H1 (cell line): ENCODE data around the gene ELFN1. TPM values are rescaled to one million over a fixed set of nuclear protein-coding genes. Genes with fewer than 3 reads are reported as not detected.

Experiments
- CTCF ChIA-PET: fragments of 300-600 bp; sonication (Branson Sonifier 250); formaldehyde crosslinking; loops from one replicate; lab custom pipeline; 2021; ENCODE audit not compliant: partially characterized antibody; lab: Charles Lee
- POLR2A ChIA-PET: fragments of 300-600 bp; sonication (Branson Sonifier 250); formaldehyde crosslinking; loops from one replicate; lab custom pipeline; 2021; ENCODE audit warnings: inconsistent platforms; ENCODE audit not compliant: partially characterized antibody; lab: Charles Lee
- DNase-seq, 2 experiments: peaks; one replicate each; pipeline versions ENCODE4 v3.0.0 to v3.0.0-alpha.2; 2010 to 2022; ENCODE audit warnings: low spot score in 2 of 2, low read depth in 1 of 2, mixed read lengths in 1 of 2
- FAIRE-seq: peaks from 2 replicates; lab custom pipeline; 2011; peaks lifted over from hg19 to GRCh38; lab: Jason Lieb, UNC
- H2AFZ ChIP-seq: 2 replicates; pipeline ENCODE4 v1.8.1; 2012; ENCODE audit warnings: low read length, inconsistent platforms
- H2AK5ac ChIP-seq: 2 replicates; pipeline ENCODE4 v1.6.1; 2013; ENCODE audit warnings: low read depth, low read length
- H2BK120ac ChIP-seq: replicated peaks from 2 replicates; pipeline ENCODE3; 2013; ENCODE audit warnings: low read depth, low read length, inconsistent platforms
- H2BK12ac ChIP-seq: 2 replicates; pipeline ENCODE4 v1.6.1; 2013; ENCODE audit warnings: low read depth, low read length
- H2BK15ac ChIP-seq: 2 replicates; pipeline ENCODE4 v1.6.1; 2013; ENCODE audit warnings: low read length
- H2BK20ac ChIP-seq: 2 replicates; pipeline ENCODE4 v1.6.1; 2013; ENCODE audit warnings: low read length
- H2BK5ac ChIP-seq: 2 replicates; pipeline ENCODE4 v1.6.1; 2013; ENCODE audit warnings: low read depth, low read length
- H3K14ac ChIP-seq: 2 replicates; pipeline ENCODE4 v1.6.1; 2013; ENCODE audit warnings: inconsistent platforms; ENCODE audit not compliant: insufficient read length
- H3K18ac ChIP-seq: 2 replicates; pipeline ENCODE4 v1.6.1; 2013; ENCODE audit warnings: low read length; ENCODE audit errors: extremely low read depth
- H3K23ac ChIP-seq: 2 replicates; pipeline ENCODE4 v1.6.1; 2013; ENCODE audit warnings: inconsistent platforms; ENCODE audit not compliant: insufficient read length
- H3K23me2 ChIP-seq: 2 replicates; pipeline ENCODE4 v1.6.1; 2013; ENCODE audit warnings: low read depth, low read length
- H3K27ac ChIP-seq: 2 replicates; pipeline ENCODE4 v1.6.1; 2011; ENCODE audit warnings: low read depth, low read length, inconsistent platforms
- H3K27me3 ChIP-seq, 4 experiments: replicated peaks in 1 of 4; 1 replicate in 1 of 4; 2 replicates in 3 of 4; pipeline versions ENCODE4 v1.6.1 to v1.8.1; 2011 to 2013; ENCODE audit warnings: low read length in 3 of 4, mild to moderate bottlenecking in 3 of 4, inconsistent platforms in 2 of 4, mixed read lengths in 2 of 4, moderate library complexity in 1 of 4; ENCODE audit not compliant: control insufficient read depth in 3 of 4, insufficient read depth in 3 of 4; ENCODE audit errors: extremely low read depth in 1 of 4
- H3K36me3 ChIP-seq, 4 experiments: 2 replicates each; pipeline versions ENCODE4 v1.6.1 to v1.8.1; 2011 to 2013; ENCODE audit warnings: mild to moderate bottlenecking in 4 of 4, low read length in 3 of 4, moderate library complexity in 2 of 4, control low read depth in 1 of 4, inconsistent platforms in 1 of 4; ENCODE audit not compliant: insufficient read depth in 4 of 4, control insufficient read depth in 2 of 4
- H3K4ac ChIP-seq: replicated peaks from 2 replicates; pipeline ENCODE3; 2013; ENCODE audit warnings: low read length, low read depth, mixed read lengths, inconsistent platforms; ENCODE audit not compliant: insufficient read length
- H3K4me1 ChIP-seq, 4 experiments: replicated peaks in 1 of 4; 1 replicate in 1 of 4; 2 replicates in 3 of 4; pipeline versions ENCODE4 v1.6.1 to v1.8.1; 2011 to 2013; ENCODE audit warnings: low read length in 3 of 4, inconsistent platforms in 2 of 4, mixed read lengths in 1 of 4; ENCODE audit not compliant: insufficient read depth in 4 of 4, control insufficient read depth in 3 of 4
- H3K4me2 ChIP-seq, 2 experiments: 2 replicates each; pipeline versions ENCODE4 v1.6.1 to v1.8.1; 2011 to 2013; ENCODE audit warnings: low read depth in 2 of 2, low read length in 2 of 2, control low read depth in 1 of 2, inconsistent platforms in 1 of 2, mild to moderate bottlenecking in 1 of 2; ENCODE audit not compliant: insufficient read depth in 1 of 2
- H3K4me3 ChIP-seq, 4 experiments: fragments of 200-600, 300-600 bp in 1 of 4; sonication (generic), shearing (Covaris generic), sonication (Bioruptor Twin) in 1 of 4; 2 replicates each; pipeline versions ENCODE4 v1.5.1 to v1.8.1; 2011 to 2016; ENCODE audit warnings: low read length in 4 of 4, low read depth in 3 of 4, control low read depth in 2 of 4, inconsistent platforms in 2 of 4, mild to moderate bottlenecking in 2 of 4, mixed read lengths in 1 of 4, moderate library complexity in 1 of 4; ENCODE audit not compliant: insufficient read depth in 2 of 4; ENCODE audit errors: extremely low read depth in 1 of 4
- H3K56ac ChIP-seq: replicated peaks from 2 replicates; pipeline ENCODE3; 2013; ENCODE audit warnings: low read depth, mild to moderate bottlenecking, mixed read lengths, low read length, inconsistent platforms; ENCODE audit not compliant: insufficient read length
- H3K79me1 ChIP-seq: 2 replicates; pipeline ENCODE4 v1.6.1; 2013; ENCODE audit warnings: low read depth, low read length, control low read depth
- H3K79me2 ChIP-seq, 2 experiments: 2 replicates each; pipeline versions ENCODE4 v1.6.1 to v1.8.1; 2012 to 2013; ENCODE audit warnings: low read length in 2 of 2, mild to moderate bottlenecking in 2 of 2, inconsistent platforms in 1 of 2; ENCODE audit not compliant: insufficient read depth in 2 of 2, control insufficient read depth in 1 of 2
- H3K9ac ChIP-seq, 4 experiments: replicated peaks in 1 of 4; 1 replicate in 1 of 4; 2 replicates in 3 of 4; pipeline versions ENCODE4 v1.6.1 to v1.8.1; 2011 to 2013; ENCODE audit warnings: low read depth in 3 of 4, low read length in 3 of 4, control low read depth in 2 of 4, mild to moderate bottlenecking in 2 of 4, moderate library complexity in 2 of 4, inconsistent platforms in 1 of 4; ENCODE audit errors: extremely low read depth in 1 of 4
- H3K9me3 ChIP-seq, 2 experiments: 2 replicates each; pipeline versions ENCODE4 v1.6.1 to v1.8.1; 2012 to 2013; ENCODE audit warnings: mild to moderate bottlenecking in 2 of 2, moderate library complexity in 2 of 2, control low read depth in 1 of 2, inconsistent platforms in 1 of 2, low read depth in 1 of 2, low read length in 1 of 2, mixed read lengths in 1 of 2; ENCODE audit not compliant: insufficient read depth in 2 of 2
- H4K20me1 ChIP-seq, 2 experiments: replicated peaks in 1 of 2; 2 replicates each; pipeline versions ENCODE3 to v1.8.1; 2011 to 2013; ENCODE audit warnings: inconsistent platforms in 2 of 2, low read length in 2 of 2, mild to moderate bottlenecking in 1 of 2; ENCODE audit not compliant: insufficient read depth in 2 of 2, control insufficient read depth in 1 of 2
- H4K5ac ChIP-seq: 2 replicates; pipeline ENCODE4 v1.6.1; 2013; ENCODE audit warnings: low read length, low read depth, mixed read lengths, inconsistent platforms; ENCODE audit not compliant: insufficient read length
- H4K8ac ChIP-seq: 2 replicates; pipeline ENCODE4 v1.8.0; 2013; ENCODE audit warnings: mild to moderate bottlenecking, moderate library complexity, low read length, inconsistent platforms; ENCODE audit not compliant: insufficient read depth; ENCODE audit errors: extremely low read depth
- H4K91ac ChIP-seq: replicated peaks from 2 replicates; pipeline ENCODE3; 2013; ENCODE audit warnings: low read length, mixed read lengths, inconsistent platforms; ENCODE audit not compliant: insufficient read length
- WGBS, 2 experiments: shearing (Covaris generic) in 1 of 2; methylation state at CpG; one replicate each; pipeline versions ENCODE4 v1.1.6 to v1.1.7; 2013 to 2015; ENCODE audit warnings: low lambda C conversion rate in 2 of 2, mixed read lengths in 2 of 2, inconsistent platforms in 1 of 2, low coverage in 1 of 2, missing lambda C conversion rate in 1 of 2; ENCODE audit not compliant: insufficient replicate concordance in 2 of 2, insufficient coverage in 1 of 2, insufficient read length in 1 of 2; ENCODE audit errors: extremely low coverage in 1 of 2, missing lambda C conversion rate in 1 of 2; 5-methylcytosine and 5-hydroxymethylcytosine counted together
- polyA plus RNA-seq, 7 experiments: library from polyadenylated mRNA; depleted of rRNA in 3 of 7; stranded (reverse) in 5 of 7; unstranded in 2 of 7; fragments of >200 nt in 5 of 7; fragments of 200-250 nt in 2 of 7; gene quantifications; 1 replicate in 5 of 7; 2 replicates in 1 of 7; 4 replicates in 1 of 7; pipeline versions ENCODE4 v1.2.1 to v1.2.3, GENCODE V29; 2011 to 2013; ENCODE audit warnings: missing spikeins in 2 of 7, mixed read lengths in 2 of 7
- total RNA-seq: library from RNA; stranded (reverse); fragmentation: NEBNext Ultra II Directional; extraction: Animal tissue kit (Norgen Biotek cat#: 25700); gene quantifications from 2 replicates; pipeline ENCODE4 v1.2.1, GENCODE V29; 2021

ELFN1 gene
- total and polyA plus RNA-seq, 2 of the 8 experiments (the other 6 are each of a cell fraction or from before 2014, with no cell fraction given) = 2.0 to 4.5 TPM

GRCh38 chr7:1630700-1631336 lies 39.3 kb upstream of the ELFN1 start:
- H4K8ac ChIP-seq = no peak overlapping the region
- H4K20me1 ChIP-seq = no peaks in the 10 kb centered on the region
- CTCF ChIA-PET = no interaction called here
- no peaks in the 10 kb centered on the region; a peak in 1 of 7 replicates for H3K4me1 ChIP-seq
- H3K79me1 ChIP-seq = no peaks in the 10 kb centered on the region
- H4K91ac ChIP-seq = no peak overlapping the region
- no peak overlapping the region for H3K4ac ChIP-seq
- no peak for DNase-seq
- no peak overlapping the region for H3K4me3 ChIP-seq
- H4K5ac ChIP-seq = no peak overlapping the region
- H3K18ac ChIP-seq = no peak overlapping the region
- H3K9ac ChIP-seq = no peak overlapping the region
- no peak overlapping the region for H3K27ac ChIP-seq
- no peak overlapping the region for H2AK5ac ChIP-seq
- H2AFZ ChIP-seq = no peak overlapping the region
- POLR2A ChIA-PET = no interaction called here
- H2BK12ac ChIP-seq = no peak overlapping the region
- H3K23ac ChIP-seq = no peak overlapping the region
- no peaks in the 10 kb centered on the region for H3K79me2 ChIP-seq
- H3K23me2 ChIP-seq = peaks cover 7% of the 10 kb centered on the region; the same call in 1 of the 2 replicates
- WGBS, 2 experiments = 90 to 100% methylated on average over 3 of the region's 3 CpGs
- FAIRE-seq = no peak
- no peak overlapping the region for H2BK20ac ChIP-seq
- no peak overlapping the region for H2BK120ac ChIP-seq
- no peak overlapping the region for H2BK5ac ChIP-seq
- H3K4me2 ChIP-seq = no peak overlapping the region
- no peaks in the 10 kb centered on the region for H3K36me3 ChIP-seq
- peak overlapping the region; percentile 97 for H3K56ac ChIP-seq
- H3K14ac ChIP-seq = no peak overlapping the region
- no peak overlapping the region for H2BK15ac ChIP-seq
- H3K27me3 ChIP-seq = no peaks in the 10 kb centered on the region; a peak in 1 of 7 replicates
- 0 out of 4 replicates have a peak, but pooled peaks cover 0 to under 1% of the 10 kb centered on the region in 2 experiments for H3K9me3 ChIP-seq
